Right lobe of liver (tissue), 6 donors: ENCODE results near the gene VPS8. TPM values are rescaled to one million over a fixed set of nuclear protein-coding genes. Genes with fewer than 3 reads are reported as not detected.

ENCODE experiments used
- ATAC-seq, 4 donors: fragments of 200-7000 bp; cut with Tn5 transposase; one replicate each; pipeline ENCODE4 v1.9.1; 2020; ENCODE audit warnings: mild to moderate bottlenecking in 4 of 4, moderate library complexity in 4 of 4
- DNase-seq, 3 donors: peaks; one replicate each; pipeline ENCODE4 v3.0.0-alpha.2; 2020
- H3K27ac ChIP-seq, 3 donors: fragments of 200-600 bp; one replicate each; pipeline ENCODE4 v1.8.0; 2022
- H3K27me3 ChIP-seq, 2 donors: fragments of 200-600 bp; one replicate each; pipeline ENCODE4 v1.8.0; 2022
- H3K36me3 ChIP-seq, 4 donors: fragments of 200-600 bp; sonication (generic) in 1 of 4; one replicate each; pipeline versions ENCODE4 v1.5.1 to v1.8.0; 2017 to 2022; ENCODE audit warnings: control low read depth in 1 of 4
- H3K4me1 ChIP-seq, 4 donors: fragments of 200-600 bp; sonication (generic) in 1 of 4; one replicate each; pipeline versions ENCODE4 v1.5.1 to v1.8.0; 2017 to 2022; ENCODE audit warnings: control low read depth in 1 of 4
- H3K4me3 ChIP-seq, 3 donors: fragments of 200-600 bp; one replicate each; pipeline ENCODE4 v1.8.0; 2022
- H3K9me3 ChIP-seq, 4 donors: fragments of 200-600 bp; sonication (generic) in 1 of 4; one replicate each; pipeline versions ENCODE4 v1.5.1 to v1.8.0; 2017 to 2022; ENCODE audit warnings: control low read depth in 1 of 4
- POLR2A ChIP-seq: fragments of 450-650 bp; IDR thresholded peaks from one replicate; pipeline ENCODE4 v1.6.1; 2017; ENCODE audit warnings: antibody characterized with exemption, mild to moderate bottlenecking
- WGBS: methylation state at CpG from one replicate; pipeline ENCODE4 v1.1.6; 2018; ENCODE audit warnings: low coverage, low lambda C conversion rate; ENCODE audit not compliant: insufficient coverage; ENCODE audit errors: missing lambda C conversion rate; 5-methylcytosine and 5-hydroxymethylcytosine counted together
- intact Hi-C, 2 donors: fragments of 100-400 bp; cut with DNase I; formaldehyde crosslinking; loops; one replicate each; pipeline versions ENCODE4 v1.11.2 to v1.14.1; 2022
- total RNA-seq, 6 experiments: library from RNA; depleted of rRNA in 2 of 6; stranded (reverse); fragments of >200 nt in 2 of 6; fragmentation: NEBNext Ultra II Directional in 3 of 6; extraction: Animal tissue kit (Norgen Biotek cat#: 25700) in 3 of 6; gene quantifications; one replicate each; pipeline versions ENCODE4 v1.1.0 to v1.2.4, GENCODE V29; 2016 to 2023
- TF ChIP-seq, protein P1 (sequence below), 4 donors: fragments of 200-600 bp in 3 of 4; fragments of 450-650 bp in 1 of 4; IDR thresholded peaks; one replicate each; pipeline versions ENCODE4 v1.5.1 to v1.8.0; 2016 to 2022; ENCODE audit warnings: antibody characterized with exemption in 4 of 4, mild to moderate bottlenecking in 2 of 4
- donor health status: DM: no; HTN: yes; CAD: no.
- donor health status: DM: no; HTN: no; CAD: no.
- donor health status: DM: no; HTN: no; CAD: no.
- donor health status: DM: no; HTN: yes; CAD: no.
- donor health status: DM: no; HTN: yes; CAD: no.

The VPS8 gene
- total RNA-seq, 6 experiments from 2014 or later, result 20.4 to 24.5 (median 21.3) TPM

DNA sequence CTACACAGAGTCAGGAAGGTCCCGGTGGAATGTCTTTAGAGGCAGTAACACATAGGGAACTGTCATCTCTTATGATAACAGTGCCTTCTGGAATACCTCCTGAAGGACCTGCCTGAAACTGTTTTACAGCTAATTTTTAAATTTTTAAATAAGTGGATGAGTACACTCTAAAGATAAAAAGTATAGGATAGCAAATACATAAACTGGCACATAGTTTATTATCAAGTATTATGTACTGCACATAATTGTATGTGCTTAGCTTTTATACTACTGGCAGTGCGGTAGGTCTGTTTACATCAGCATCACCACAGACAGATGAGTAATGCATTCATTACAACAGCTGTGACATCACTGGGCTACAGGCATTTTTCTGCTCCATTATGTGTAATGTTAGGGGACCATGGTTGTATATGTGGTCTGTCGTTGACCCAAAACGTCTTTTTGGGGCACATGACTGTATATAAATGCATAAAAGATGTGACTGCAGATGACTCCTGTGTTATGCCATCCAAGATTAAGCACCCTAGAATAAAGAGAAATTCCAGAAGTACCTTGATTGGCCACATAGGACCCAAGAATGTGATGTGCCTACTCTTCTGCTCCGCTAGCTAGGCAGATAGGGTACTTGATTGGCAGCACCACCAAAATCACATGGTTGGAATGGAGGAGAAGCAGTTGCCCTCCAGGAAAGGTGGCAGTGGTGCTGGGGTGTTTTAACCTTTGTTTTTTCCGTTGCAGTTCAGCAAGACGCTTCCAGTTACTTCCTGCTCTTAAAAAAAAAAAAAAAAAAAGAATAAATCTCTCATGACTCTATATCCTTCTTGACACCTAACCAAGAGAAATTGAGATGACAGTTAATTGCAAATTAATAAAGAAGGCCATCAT, 3.3 kb downstream of the VPS8 start:
- no peak for TF ChIP-seq POLR2A
- TF ChIP-seq, protein P1, sequence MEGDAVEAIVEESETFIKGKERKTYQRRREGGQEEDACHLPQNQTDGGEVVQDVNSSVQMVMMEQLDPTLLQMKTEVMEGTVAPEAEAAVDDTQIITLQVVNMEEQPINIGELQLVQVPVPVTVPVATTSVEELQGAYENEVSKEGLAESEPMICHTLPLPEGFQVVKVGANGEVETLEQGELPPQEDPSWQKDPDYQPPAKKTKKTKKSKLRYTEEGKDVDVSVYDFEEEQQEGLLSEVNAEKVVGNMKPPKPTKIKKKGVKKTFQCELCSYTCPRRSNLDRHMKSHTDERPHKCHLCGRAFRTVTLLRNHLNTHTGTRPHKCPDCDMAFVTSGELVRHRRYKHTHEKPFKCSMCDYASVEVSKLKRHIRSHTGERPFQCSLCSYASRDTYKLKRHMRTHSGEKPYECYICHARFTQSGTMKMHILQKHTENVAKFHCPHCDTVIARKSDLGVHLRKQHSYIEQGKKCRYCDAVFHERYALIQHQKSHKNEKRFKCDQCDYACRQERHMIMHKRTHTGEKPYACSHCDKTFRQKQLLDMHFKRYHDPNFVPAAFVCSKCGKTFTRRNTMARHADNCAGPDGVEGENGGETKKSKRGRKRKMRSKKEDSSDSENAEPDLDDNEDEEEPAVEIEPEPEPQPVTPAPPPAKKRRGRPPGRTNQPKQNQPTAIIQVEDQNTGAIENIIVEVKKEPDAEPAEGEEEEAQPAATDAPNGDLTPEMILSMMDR (IDR thresholded peaks at IDR 0.05), result no peak
- H3K4me1 ChIP-seq, result peaks cover 0 to 10% (median 0%) of the 10 kb centered on the region in 4 donors
- H3K4me3 ChIP-seq, result no peak overlapping the region
- H3K27me3 ChIP-seq, result no peaks in the 10 kb centered on the region
- WGBS, result 76% methylated on average over 5 of the region's 7 CpGs
- H3K27ac ChIP-seq, result no peak overlapping the region
- intact Hi-C loops, result no loop called here
- H3K36me3 ChIP-seq, result peaks cover 0 to 5% (median 0%) of the 10 kb centered on the region in 4 donors
- H3K9me3 ChIP-seq, result no peaks in the 10 kb centered on the region
- DNase-seq, result no peak
- no peak for ATAC-seq

DNA sequence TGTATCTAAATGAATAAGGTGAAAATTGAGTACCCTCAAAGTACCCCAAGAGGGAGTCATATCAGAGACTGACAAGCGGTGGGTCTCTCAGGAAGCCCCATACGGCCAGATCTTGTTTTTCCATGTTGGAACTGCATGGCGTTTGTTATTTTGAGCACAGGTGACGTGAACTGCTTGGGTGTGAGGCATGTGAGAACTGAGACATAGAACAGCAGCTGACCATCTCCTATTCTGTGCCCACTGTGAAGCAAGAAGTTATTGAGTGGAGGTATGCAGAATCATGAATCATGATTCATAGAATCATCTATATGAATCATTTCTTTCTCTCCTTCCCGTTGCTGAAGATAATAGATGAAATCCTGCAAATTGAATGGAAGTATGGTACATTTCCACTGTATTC, 4.6 kb downstream of the VPS8 start:
- intact Hi-C loops, result no loop called here
- Histone ChIP-seq H3K4me3 (no peak overlapping the region), H3K9me3 (no peaks in the 10 kb centered on the region), H3K4me1 (peaks cover 0 to 10% (median 0%) of the 10 kb centered on the region in 4 donors), H3K27ac (no peak overlapping the region), H3K36me3 (peaks cover 0 to 5% (median 0%) of the 10 kb centered on the region in 4 donors), H3K27me3 (no peaks in the 10 kb centered on the region)
- TF ChIP-seq, protein P1 (IDR thresholded peaks at IDR 0.05), result no peak
- no peak for TF ChIP-seq POLR2A
- 94% methylated on average over 2 of the region's 5 CpGs for WGBS
- ATAC-seq (no peak), DNase-seq (no peak)

DNA sequence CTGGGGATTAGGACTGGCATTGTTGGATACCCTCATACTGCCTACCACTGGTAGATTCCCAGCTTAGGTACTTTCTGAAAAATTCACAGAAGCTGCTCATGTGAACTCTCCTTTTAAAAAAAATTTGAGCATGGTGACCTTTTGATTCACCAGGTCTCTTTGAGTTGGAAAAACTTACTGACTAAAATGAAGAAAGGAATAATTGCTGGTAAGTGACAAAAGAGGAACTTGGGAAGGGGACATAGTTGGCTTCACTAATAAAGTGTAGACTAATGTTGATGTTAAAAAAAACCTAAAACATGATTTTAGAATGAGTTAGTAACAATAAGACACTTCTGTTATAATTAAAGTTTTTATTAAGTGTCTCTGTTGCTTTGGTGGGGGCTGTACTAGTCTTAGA, 8.6 kb downstream of the VPS8 start:
- H3K27ac ChIP-seq, result no peak overlapping the region
- H3K9me3 ChIP-seq, result no peaks in the 10 kb centered on the region
- DNase-seq (no peak), ATAC-seq (no peak)
- H3K36me3 ChIP-seq, result peaks cover 0 to 5% (median 0%) of the 10 kb centered on the region in 4 donors
- H3K4me1 ChIP-seq, result no peaks in the 10 kb centered on the region
- H3K27me3 ChIP-seq, result no peaks in the 10 kb centered on the region
- TF ChIP-seq, protein P1 (IDR thresholded peaks at IDR 0.05), result no peak
- TF ChIP-seq POLR2A, result no peak
- H3K4me3 ChIP-seq, result no peak overlapping the region
- intact Hi-C loops, result no loop called here

DNA sequence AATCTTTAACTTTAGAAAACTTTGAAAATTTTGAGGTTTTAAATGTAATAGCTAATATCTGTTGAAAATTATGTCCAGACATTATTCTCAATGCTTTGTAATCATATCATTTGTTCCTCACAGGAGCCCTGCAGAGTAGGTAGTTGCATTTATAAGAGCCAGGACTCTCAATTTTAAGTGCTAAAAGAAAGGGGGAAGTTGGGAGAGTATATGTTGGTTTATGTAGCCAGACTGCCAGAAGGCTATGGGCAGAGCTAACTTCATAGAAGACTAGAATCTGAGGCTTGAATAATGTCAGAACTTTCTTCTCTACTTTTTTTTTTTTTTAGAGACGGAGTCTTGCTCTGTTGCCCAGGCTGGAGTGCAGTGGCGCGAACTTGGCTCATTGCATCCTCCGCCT, 9.1 kb downstream of the VPS8 start:
- no peak for TF ChIP-seq POLR2A
- TF ChIP-seq, protein P1 (IDR thresholded peaks at IDR 0.05), result no peak
- Histone ChIP-seq H3K4me3 (no peak overlapping the region), H3K36me3 (peaks cover 0 to 5% (median 0%) of the 10 kb centered on the region in 4 donors), H3K27me3 (no peaks in the 10 kb centered on the region), H3K27ac (no peak overlapping the region), H3K9me3 (no peaks in the 10 kb centered on the region), H3K4me1 (no peaks in the 10 kb centered on the region)
- no peak for DNase-seq
- 86% methylated on average over 4 of the region's 4 CpGs for WGBS
- no peak for ATAC-seq
- intact Hi-C loops, result no loop called here
